HG03039 (cell line): Measurements from ENCODE around the gene SUPT5H.

Experiments used
- ATAC-seq: cut with Tn5 transposase; IDR thresholded peaks from one replicate; pipeline ENCODE4 v1.9.1; 2021; ENCODE audit warnings: mild to moderate bottlenecking, moderate library complexity; ENCODE audit not compliant: unreplicated experiment

The SUPT5H gene

GRCh38 chr19:39445196-39446111, at the start of gene SUPT5H:
TSS of gene SUPT5H (plus strand) at chr19:39445582. CDS start at chr19:39445891, 309 bp downstream.
- ATAC-seq, result peak; percentile 80

GRCh38 chr19:39397360-39398296, 47.8 kb upstream of the SUPT5H start:
- ATAC-seq, result no peak

GRCh38 chr19:39398297-39398864, 47.0 kb upstream of the SUPT5H start:
- no peak for ATAC-seq

DNA sequence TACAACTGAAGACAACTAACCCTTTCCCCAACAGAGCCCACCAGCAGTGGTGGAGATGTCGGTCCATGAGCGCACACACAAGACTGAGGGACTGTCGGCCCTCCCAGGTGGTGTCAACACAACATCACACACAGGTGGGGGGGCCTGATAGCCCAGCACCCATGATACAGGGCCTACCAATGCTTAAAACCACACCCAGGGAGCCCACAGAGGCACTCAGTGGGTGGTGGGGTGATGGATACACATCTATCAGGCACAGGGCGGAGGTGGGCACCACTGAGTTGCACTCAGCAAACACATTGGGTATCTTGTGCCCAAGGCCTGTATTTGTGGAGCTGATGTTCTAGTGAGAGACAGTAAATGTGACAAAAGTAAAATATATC, 45.7 kb upstream of the SUPT5H start:
- no peak for ATAC-seq

DNA sequence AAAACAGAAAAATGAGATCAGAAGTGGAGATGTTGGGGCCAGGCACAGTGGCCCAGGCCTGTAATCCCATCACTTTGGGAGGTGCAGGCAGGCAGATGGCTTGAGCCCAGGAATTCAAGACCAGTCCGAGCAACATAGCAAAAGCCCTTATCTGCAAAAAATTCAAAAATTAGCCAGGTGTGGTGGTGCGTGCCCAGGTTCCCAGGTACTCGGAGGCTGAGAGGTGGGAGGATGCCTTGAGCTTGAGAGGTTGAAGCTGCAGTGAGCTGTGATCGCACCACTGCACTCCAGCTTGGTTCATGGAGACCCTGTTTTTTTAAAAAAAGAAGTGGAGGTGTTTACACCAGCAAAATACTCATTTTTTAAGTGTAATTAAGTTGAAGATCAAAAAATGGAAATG, 45.3 kb upstream of the SUPT5H start:
- no peak for ATAC-seq

- no peak for ATAC-seq
These were observed 44.3 kb upstream of the SUPT5H start for GRCh38 chr19:39401070-39401548.

- ATAC-seq, result peak; percentile 1
These were observed 43.6 kb upstream of the SUPT5H start for GRCh38 chr19:39401549-39402345.

- peak; percentile 26 for ATAC-seq
These were observed 42.8 kb upstream of the SUPT5H start for GRCh38 chr19:39402346-39403300.

GRCh38 chr19:39403331-39404312, 41.8 kb upstream of the SUPT5H start:
- peak; percentile 24 for ATAC-seq

DNA sequence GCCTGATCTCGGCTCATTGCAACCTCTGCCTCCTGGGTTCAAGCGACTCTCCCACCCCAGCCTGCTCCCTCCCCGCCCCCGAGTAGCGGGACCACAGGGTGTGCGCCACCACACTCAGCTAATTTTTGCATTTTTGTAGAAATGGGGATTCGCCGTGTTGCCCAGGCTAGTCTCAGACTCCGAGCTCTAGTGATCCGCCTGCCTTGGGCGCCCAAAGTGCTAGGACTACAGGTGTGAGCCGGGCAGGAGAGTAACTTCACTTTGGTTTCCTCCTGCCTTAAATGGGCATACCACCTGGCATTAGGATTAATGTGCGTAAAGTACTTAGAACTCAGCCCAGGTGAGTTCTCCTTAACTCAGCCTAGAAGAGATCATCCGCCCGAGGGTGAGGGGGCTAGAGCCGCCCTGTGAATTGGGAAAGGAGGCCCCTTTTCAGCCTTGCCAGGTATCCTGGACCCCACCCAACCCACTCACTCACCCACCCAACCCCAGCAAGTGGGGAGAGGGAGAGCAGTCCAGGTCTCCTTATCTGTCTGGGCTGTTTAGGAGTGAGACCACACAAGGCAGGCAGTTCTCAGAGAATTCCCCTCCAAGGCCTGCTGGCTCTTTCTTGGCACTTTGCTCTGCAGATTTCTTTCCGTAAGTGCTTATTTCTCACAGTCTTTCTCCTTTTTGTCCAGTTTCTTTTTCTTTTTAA, 40.0 kb upstream of the SUPT5H start:
- no peak for ATAC-seq

DNA sequence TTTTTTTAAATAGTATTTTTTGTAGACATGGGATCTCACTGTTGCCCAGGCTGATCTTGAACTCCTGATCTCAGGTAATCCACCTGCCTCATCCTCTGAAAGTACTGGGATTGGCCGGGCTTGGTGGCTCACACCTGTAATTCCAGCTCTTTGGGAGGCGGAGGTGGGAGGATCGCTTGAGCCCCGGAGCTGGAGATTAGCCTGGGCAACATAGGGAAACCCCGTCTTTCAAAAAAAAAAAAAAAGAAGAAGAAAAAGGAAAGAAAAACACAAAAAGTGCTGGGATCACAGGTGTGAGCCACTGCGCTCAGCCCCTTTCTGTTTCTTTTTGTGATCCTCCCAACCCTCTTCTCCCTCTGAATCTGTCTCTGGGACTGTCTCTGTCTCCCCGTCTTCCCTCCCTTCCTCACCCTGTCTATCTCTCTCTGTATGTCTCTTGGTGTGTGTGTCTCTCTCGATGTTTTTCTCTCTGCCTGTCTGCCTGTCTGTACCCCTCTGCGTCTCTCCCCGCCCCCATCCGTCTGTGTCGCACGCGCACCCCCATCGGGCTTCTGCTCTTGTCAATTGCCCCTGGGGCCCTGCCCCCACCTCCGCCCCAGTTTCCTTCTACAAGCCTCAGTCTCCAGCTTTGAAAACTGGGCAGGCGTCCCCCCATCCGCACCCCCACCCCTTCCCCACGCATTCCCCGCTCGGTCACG, 39.3 kb upstream of the SUPT5H start:
- no peak for ATAC-seq

- ATAC-seq, result no peak
These were observed 38.5 kb upstream of the SUPT5H start, which contains the start of gene ZFP36 for GRCh38 chr19:39406656-39407409. TSS of gene ZFP36 (plus strand) at chr19:39406847. CDS start at chr19:39406905, 58 bp downstream.

GRCh38 chr19:39407410-39407659, 38.0 kb upstream of the SUPT5H start:
- ATAC-seq, result no peak

DNA sequence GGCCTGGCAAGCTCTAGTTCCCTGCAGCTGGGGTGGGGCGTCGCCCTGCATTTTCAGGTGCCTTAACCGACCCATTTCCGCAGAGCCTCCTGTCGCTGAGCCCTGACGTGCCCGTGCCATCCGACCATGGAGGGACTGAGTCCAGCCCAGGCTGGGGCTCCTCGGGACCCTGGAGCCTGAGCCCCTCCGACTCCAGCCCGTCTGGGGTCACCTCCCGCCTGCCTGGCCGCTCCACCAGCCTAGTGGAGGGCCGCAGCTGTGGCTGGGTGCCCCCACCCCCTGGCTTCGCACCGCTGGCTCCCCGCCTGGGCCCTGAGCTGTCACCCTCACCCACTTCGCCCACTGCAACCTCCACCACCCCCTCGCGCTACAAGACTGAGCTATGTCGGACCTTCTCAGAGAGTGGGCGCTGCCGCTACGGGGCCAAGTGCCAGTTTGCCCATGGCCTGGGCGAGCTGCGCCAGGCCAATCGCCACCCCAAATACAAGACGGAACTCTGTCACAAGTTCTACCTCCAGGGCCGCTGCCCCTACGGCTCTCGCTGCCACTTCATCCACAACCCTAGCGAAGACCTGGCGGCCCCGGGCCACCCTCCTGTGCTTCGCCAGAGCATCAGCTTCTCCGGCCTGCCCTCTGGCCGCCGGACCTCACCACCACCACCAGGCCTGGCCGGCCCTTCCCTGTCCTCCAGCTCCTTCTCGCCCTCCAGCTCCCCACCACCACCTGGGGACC, 37.6 kb upstream of the SUPT5H start:
- no peak for ATAC-seq

GRCh38 chr19:39408392-39409207, 36.8 kb upstream of the SUPT5H start:
- no peak for ATAC-seq
